K562 (cell line): Measurements from ENCODE around the gene PRKAR2B. TPM values are rescaled to one million over a fixed set of nuclear protein-coding genes. Genes with fewer than 3 reads are reported as not detected.

ENCODE experiments used
- ASH1L ChIP-seq: fragments of 450-650 bp; IDR thresholded peaks from 2 replicates; pipeline ENCODE4 v1.6.1; 2018; ENCODE audit warnings: borderline replicate concordance, mild to moderate bottlenecking, low read depth; ENCODE audit not compliant: partially characterized antibody
- CHAMP1 ChIP-seq: fragments of 450-650 bp; IDR thresholded peaks from 2 replicates; pipeline ENCODE4 v1.6.1; 2016; ENCODE audit warnings: mild to moderate bottlenecking
- CREB3L1 ChIP-seq: fragments of 450-650 bp; IDR thresholded peaks from 2 replicates; pipeline ENCODE4 v1.6.1; 2014; ENCODE audit warnings: low read depth, mild to moderate bottlenecking, moderate library complexity, borderline replicate concordance
- CSDE1 ChIP-seq, 2 experiments: fragments of 450-650 bp; IDR thresholded peaks; 2 replicates each; pipeline ENCODE4 v1.6.1; 2016; ENCODE audit warnings: mild to moderate bottlenecking in 1 of 2
- EP400 ChIP-seq: fragments of 450-650 bp; IDR thresholded peaks from 2 replicates; pipeline ENCODE4 v1.6.1; 2017; ENCODE audit warnings: antibody characterized with exemption, mild to moderate bottlenecking, moderate library complexity
- ESRRA ChIP-seq: fragments of 450-650 bp; IDR thresholded peaks from 2 replicates; pipeline ENCODE4 v1.6.1; 2014; ENCODE audit warnings: low read depth, mild to moderate bottlenecking, moderate library complexity, borderline replicate concordance
- FOS ChIP-seq: IDR thresholded peaks from 3 replicates; pipeline ENCODE4 v1.6.1; 2011; ENCODE audit not compliant: insufficient read length; ENCODE audit errors: extremely low read depth
- GABPB1 ChIP-seq: sonication (generic); formaldehyde crosslinking; IDR thresholded peaks from 2 replicates; pipeline ENCODE4 v1.8.0; 2022; ENCODE audit warnings: mild to moderate bottlenecking, missing genetic modification reagents
- HDAC6 ChIP-seq: IDR thresholded peaks from 2 replicates; pipeline ENCODE4 v1.6.1; 2012; ENCODE audit warnings: low read depth, mild to moderate bottlenecking, control low read depth, inconsistent platforms, low read length, moderate library complexity
- ILK ChIP-seq: fragments of 450-650 bp; IDR thresholded peaks from 2 replicates; pipeline ENCODE4 v1.6.1; 2016; ENCODE audit warnings: missing genetic modification characterization, low read depth, mild to moderate bottlenecking, missing compliant biosample characterization, moderate library complexity, borderline replicate concordance
- MAZ ChIP-seq, 2 experiments: fragments of 450-650 bp in 1 of 2; sonication (generic) in 1 of 2; formaldehyde crosslinking; IDR thresholded peaks in 1 of 2; conservative IDR thresholded peaks in 1 of 2; 2 replicates each; pipeline versions ENCODE4 v1.4.0 to v1.5.0; 2020; ENCODE audit warnings: mild to moderate bottlenecking in 1 of 2, missing genetic modification reagents in 1 of 2
- MECOM ChIP-seq: fragments of 250-450 bp; sonication (Bioruptor Pico); IDR thresholded peaks from 2 replicates; pipeline ENCODE4 v1.8.0; 2022; ENCODE audit warnings: inconsistent platforms
- MTA2 ChIP-seq: fragments of 450-650 bp; IDR thresholded peaks from 2 replicates; pipeline ENCODE4 v1.6.1; 2016; ENCODE audit warnings: low read depth
- MYBL2 ChIP-seq, 2 experiments: fragments of 450-650 bp in 1 of 2; sonication (generic) in 1 of 2; formaldehyde crosslinking in 1 of 2; IDR thresholded peaks; 2 replicates each; pipeline versions ENCODE4 v1.6.1 to v1.8.1; 2017 to 2022; ENCODE audit warnings: borderline replicate concordance in 1 of 2, inconsistent platforms in 1 of 2, low read depth in 1 of 2, mild to moderate bottlenecking in 1 of 2, missing genetic modification reagents in 1 of 2, moderate library complexity in 1 of 2
- NR1H2 ChIP-seq: sonication (generic); formaldehyde crosslinking; IDR thresholded peaks from 2 replicates; pipeline ENCODE4 v1.4.0; 2020; ENCODE audit warnings: mild to moderate bottlenecking, missing genetic modification reagents
- POLR2AphosphoS5 ChIP-seq: IDR thresholded peaks from 2 replicates; pipeline ENCODE4 v1.6.1; 2011; ENCODE audit warnings: mild to moderate bottlenecking, low read depth, low read length, moderate library complexity; ENCODE audit not compliant: control insufficient read depth, insufficient read depth
- SIN3A ChIP-seq, 2 experiments: fragments of 150-350 bp in 1 of 2; IDR thresholded peaks; 2 replicates each; pipeline ENCODE4 v1.6.1; 2011 to 2016; ENCODE audit warnings: borderline replicate concordance in 2 of 2, low read depth in 2 of 2, low read length in 2 of 2, mild to moderate bottlenecking in 2 of 2, moderate library complexity in 2 of 2; ENCODE audit not compliant: control insufficient read depth in 1 of 2
- SMAD3 ChIP-seq: fragments of 450-650 bp; formaldehyde crosslinking; conservative IDR thresholded peaks from 2 replicates; pipeline ENCODE4 v1.4.0; 2020; ENCODE audit warnings: mild to moderate bottlenecking
- SOX6 ChIP-seq: fragments of 450-650 bp; IDR thresholded peaks from 2 replicates; pipeline ENCODE4 v1.6.1; 2014; ENCODE audit warnings: mild to moderate bottlenecking
- ZBTB12 ChIP-seq: fragments of 250-450 bp; sonication (Bioruptor Pico); IDR thresholded peaks from 2 replicates; pipeline ENCODE4 v1.4.0; 2020
- ZEB2 ChIP-seq: fragments of 450-650 bp; IDR thresholded peaks from 2 replicates; pipeline ENCODE4 v1.6.1; 2016
- ZNF212 ChIP-seq: fragments of 450-650 bp; formaldehyde crosslinking; IDR thresholded peaks from 2 replicates; pipeline ENCODE4 v1.4.0; 2020; ENCODE audit warnings: mild to moderate bottlenecking
- ZNF561 ChIP-seq: fragments of 450-650 bp; formaldehyde crosslinking; conservative IDR thresholded peaks from 2 replicates; pipeline ENCODE4 v1.4.0; 2020; ENCODE audit warnings: mild to moderate bottlenecking, moderate library complexity
- ZNF57 ChIP-seq: fragments of 450-650 bp; formaldehyde crosslinking; IDR thresholded peaks from 2 replicates; pipeline ENCODE4 v1.4.0; 2020; ENCODE audit warnings: mild to moderate bottlenecking, moderate library complexity
- ZNF77 ChIP-seq: fragments of 250-450 bp; sonication (Bioruptor Pico); IDR thresholded peaks from 2 replicates; pipeline ENCODE4 v1.5.0; 2020
- ZSCAN29 ChIP-seq: fragments of 450-650 bp; IDR thresholded peaks from 2 replicates; pipeline ENCODE4 v1.6.1; 2017
- polyA plus RNA-seq, 8 experiments: library from polyadenylated mRNA; depleted of rRNA in 4 of 8; stranded (reverse) in 5 of 8; unstranded in 3 of 8; fragments of >200 nt; fragmentation: Nextera tagmentation in 2 of 8; fragmentation: Illumina TruSeq in 1 of 8; extraction: Ambion mirVana in 2 of 8; extraction: Trizol in 1 of 8; gene quantifications; 2 replicates each; pipeline versions ENCODE4 v1.2.1 to v1.2.3, GENCODE V29; 2011 to 2014; ENCODE audit warnings: inconsistent platforms in 1 of 8, missing spikeins in 1 of 8
- total RNA-seq, 7 experiments: library from RNA; depleted of rRNA in 6 of 7; stranded (reverse); fragments of >200 nt in 6 of 7; fragmentation: Illumina TruSeq in 2 of 7; extraction: Trizol in 2 of 7; gene quantifications; 2 replicates each; pipeline versions ENCODE4 v1.2.1 to v1.2.3, GENCODE V29; 2011 to 2021; ENCODE audit warnings: low replicate concordance in 1 of 7

The PRKAR2B gene
- total and polyA plus RNA-seq, 9 of the 15 experiments (the other 6 are each of a cell fraction or from before 2014, with no cell fraction given), result 59.0 to 173 (median 129) TPM

GRCh38 chr7:107109955-107110354 is 65.5 kb downstream of the PRKAR2B start (continued):
- peak; percentile 17; the same call in 1 of the 2 replicates for TF ChIP-seq CHAMP1
- no peak for TF ChIP-seq SMAD3 (CRISPR knock-in tag)
- TF ChIP-seq MTA2, result peak; percentile 33; the same call in 1 of the 2 replicates
- peak; percentile 33; the same call in 1 of the 2 replicates for TF ChIP-seq CREB3L1
- TF ChIP-seq ASH1L, result peak; percentile 50
- no peak for TF ChIP-seq ESRRA
- no peak for TF ChIP-seq MYBL2 (IDR thresholded peaks at IDR 0.05; ENCODE audit: low read depth)
- TF ChIP-seq MYBL2 (CRISPR knock-in tag; IDR thresholded peaks at IDR 0.05; ENCODE audit: borderline replicate concordance), result no peak
- no peak for TF ChIP-seq ZNF57 (CRISPR knock-in tag)
- no peak for TF ChIP-seq ZNF212 (CRISPR knock-in tag)
- TF ChIP-seq ZNF77, result no peak
- TF ChIP-seq ZSCAN29, result no peak
- no peak for TF ChIP-seq SOX6
- TF ChIP-seq MECOM (CRISPR knock-in tag), result no peak
- no peak; the same call in 1 of the 2 replicates for TF ChIP-seq NR1H2
- no peak for TF ChIP-seq GABPB1 (CRISPR knock-in tag)
- peak; percentile 68 for TF ChIP-seq POLR2AphosphoS5
- peak; percentile 42; the same call in 1 of the 2 replicates for TF ChIP-seq ILK (tag)
- no peak for TF ChIP-seq ZBTB12 (CRISPR knock-in tag)
- TF ChIP-seq CSDE1 (IDR thresholded peaks at IDR 0.05), result 0 out of 4 replicates have a peak, but pooled peaks of 1 of the 2 experiments have one; percentile 2
- no peak for TF ChIP-seq FOS
- TF ChIP-seq EP400, result peak; percentile 79
- TF ChIP-seq HDAC6, result no peak
- no peak for TF ChIP-seq SIN3A (IDR thresholded peaks at IDR 0.05; ENCODE audit: borderline replicate concordance in 2 of 2, control insufficient read depth in 1 of 2, low read depth in 2 of 2, low read length in 2 of 2)
- peak; percentile 31; the same call in 1 of the 2 replicates for TF ChIP-seq ZEB2
- TF ChIP-seq MAZ (CRISPR knock-in tag; conservative IDR thresholded peaks at IDR 0.05 in 1 of 2, IDR thresholded peaks at IDR 0.05 in 1 of 2), result 0 out of 4 replicates have a peak, but pooled peaks of 1 of the 2 experiments have one; percentile 29
- no peak for TF ChIP-seq ZNF561 (CRISPR knock-in tag)
